Neural crest cell (in vitro differentiated cells): ENCODE results near the gene SYT10. TPM values are rescaled to one million over a fixed set of nuclear protein-coding genes. Genes with fewer than 3 reads are reported as not detected.
"Not testable (repeated sequence)": the region's sequence is repeated elsewhere in the genome, so short reads cannot be mapped to it uniquely, and the experiment has no call there.

ENCODE experiments used
- DNase-seq: peaks from one replicate; pipeline ENCODE4 v3.0.0; 2021; ENCODE audit warnings: low read depth, mixed read lengths, low spot score
- H3K27ac Mint-ChIP-seq: one replicate; pipeline ENCODE4 v1.8.0; 2021; ENCODE audit warnings: mild to moderate bottlenecking, mixed read lengths; ENCODE audit not compliant: unreplicated experiment
- H3K27me3 Mint-ChIP-seq: 2 replicates; pipeline ENCODE4 v1.8.0; 2021; ENCODE audit warnings: low read depth, mild to moderate bottlenecking, mixed read lengths
- H3K36me3 Mint-ChIP-seq: 2 replicates; pipeline ENCODE4 v1.8.0; 2021; ENCODE audit warnings: low read depth, mild to moderate bottlenecking, mixed read lengths
- H3K4me1 Mint-ChIP-seq: 2 replicates; pipeline ENCODE4 v1.8.0; 2021; ENCODE audit warnings: mixed read lengths
- H3K4me3 Mint-ChIP-seq: one replicate; pipeline ENCODE4 v1.8.0; 2021; ENCODE audit warnings: mild to moderate bottlenecking, mixed read lengths
- H3K9me3 Mint-ChIP-seq: 2 replicates; pipeline ENCODE4 v1.8.0; 2021; ENCODE audit warnings: mixed read lengths
- CTCF ChIP-seq: fragments of 200-600 bp; sonication (generic); conservative IDR thresholded peaks from 2 replicates; pipeline ENCODE4 v1.5.0; 2021; ENCODE audit warnings: antibody characterized with exemption, mild to moderate bottlenecking
- total RNA-seq: library from RNA; stranded (reverse); gene quantifications from 2 replicates; pipeline ENCODE4 v1.2.1, GENCODE V29; 2021

SYT10 gene
- total RNA-seq, 1 donor from 2014 or later: 0.19 TPM

- Mint-ChIP-seq H3K27ac (no peak overlapping the region), H3K4me3 (no peak overlapping the region), H3K4me1 (no peaks in the 10 kb centered on the region), H3K27me3 (no peaks in the 10 kb centered on the region), H3K36me3 (no peaks in the 10 kb centered on the region), H3K9me3 (no peaks in the 10 kb centered on the region)
- DNase-seq: no peak
- TF ChIP-seq CTCF: no peak
These were observed 82.4 kb downstream of the SYT10 start for GRCh38 chr12:33357181-33357580.

GRCh38 chr12:33349791-33350190 is 89.8 kb downstream of the SYT10 start:
- no peak for TF ChIP-seq CTCF
- no peak for DNase-seq
- H3K27ac Mint-ChIP-seq: no peak overlapping the region
- H3K27me3 Mint-ChIP-seq: peaks cover 4% of the 10 kb centered on the region
- H3K4me3 Mint-ChIP-seq: no peak overlapping the region
- no peaks in the 10 kb centered on the region for H3K4me1 Mint-ChIP-seq
- peaks cover 2% of the 10 kb centered on the region for H3K9me3 Mint-ChIP-seq
- H3K36me3 Mint-ChIP-seq: no peaks in the 10 kb centered on the region

- not testable (repeated sequence) for H3K4me1 Mint-ChIP-seq, H3K9me3 Mint-ChIP-seq, H3K27me3 Mint-ChIP-seq, H3K4me3 Mint-ChIP-seq, H3K36me3 Mint-ChIP-seq, H3K27ac Mint-ChIP-seq, DNase-seq
These were observed 107.6 kb downstream of the SYT10 start for GRCh38 chr12:33331961-33332398.

GRCh38 chr12:33330940-33331339 is 108.7 kb downstream of the SYT10 start:
- Mint-ChIP-seq H3K27ac (no peak overlapping the region), H3K4me3 (no peak overlapping the region), H3K4me1 (no peaks in the 10 kb centered on the region), H3K27me3 (no peaks in the 10 kb centered on the region), H3K36me3 (no peaks in the 10 kb centered on the region), H3K9me3 (no peaks in the 10 kb centered on the region)
- no peak for TF ChIP-seq CTCF
- DNase-seq: no peak
